Measurements from ENCODE around the gene COL9A3.

GRCh38 chr20:62791301-62792181, 25.3 kb upstream of the COL9A3 start:
- TF ChIP-seq, protein P1, sequence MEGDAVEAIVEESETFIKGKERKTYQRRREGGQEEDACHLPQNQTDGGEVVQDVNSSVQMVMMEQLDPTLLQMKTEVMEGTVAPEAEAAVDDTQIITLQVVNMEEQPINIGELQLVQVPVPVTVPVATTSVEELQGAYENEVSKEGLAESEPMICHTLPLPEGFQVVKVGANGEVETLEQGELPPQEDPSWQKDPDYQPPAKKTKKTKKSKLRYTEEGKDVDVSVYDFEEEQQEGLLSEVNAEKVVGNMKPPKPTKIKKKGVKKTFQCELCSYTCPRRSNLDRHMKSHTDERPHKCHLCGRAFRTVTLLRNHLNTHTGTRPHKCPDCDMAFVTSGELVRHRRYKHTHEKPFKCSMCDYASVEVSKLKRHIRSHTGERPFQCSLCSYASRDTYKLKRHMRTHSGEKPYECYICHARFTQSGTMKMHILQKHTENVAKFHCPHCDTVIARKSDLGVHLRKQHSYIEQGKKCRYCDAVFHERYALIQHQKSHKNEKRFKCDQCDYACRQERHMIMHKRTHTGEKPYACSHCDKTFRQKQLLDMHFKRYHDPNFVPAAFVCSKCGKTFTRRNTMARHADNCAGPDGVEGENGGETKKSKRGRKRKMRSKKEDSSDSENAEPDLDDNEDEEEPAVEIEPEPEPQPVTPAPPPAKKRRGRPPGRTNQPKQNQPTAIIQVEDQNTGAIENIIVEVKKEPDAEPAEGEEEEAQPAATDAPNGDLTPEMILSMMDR (IDR thresholded peaks at IDR 0.05) = peak; percentile 92 to 97 (median 96)
- no peak for TF ChIP-seq POLR2A (IDR thresholded peaks at IDR 0.05)
